A549 (cell line): Measurements from ENCODE around the gene TSPAN1.

ENCODE experiments used
- CHD2 ChIP-seq: fragments of 150-350 bp; IDR thresholded peaks from 2 replicates; pipeline ENCODE4 v1.6.1; 2014; ENCODE audit warnings: low read length; ENCODE audit not compliant: partially characterized antibody
- EP300 ChIP-seq, 2 experiments: fragments of >200 bp; sonication (Bioruptor Twin); formaldehyde crosslinking; IDR thresholded peaks; 2 replicates in 1 of 2; 3 replicates in 1 of 2; pipeline ENCODE4 v1.6.1; 2016 to 2017
- POLR2A ChIP-seq: IDR thresholded peaks from 2 replicates; pipeline ENCODE4 v1.6.1; 2012; ENCODE audit warnings: mild to moderate bottlenecking, low read length
- RNF2 ChIP-seq: fragments of 200-600 bp; sonication (generic); IDR thresholded peaks from 2 replicates; pipeline ENCODE4 v1.6.1; 2016; ENCODE audit warnings: low read depth, mild to moderate bottlenecking, antibody characterized with exemption, moderate library complexity, borderline replicate concordance
- SREBF2 ChIP-seq: fragments of 450-650 bp; IDR thresholded peaks from 2 replicates; pipeline ENCODE4 v1.6.1; 2014; ENCODE audit warnings: mild to moderate bottlenecking, moderate library complexity
- TP53 ChIP-seq: fragments of 250-450 bp; sonication (Bioruptor Pico); IDR thresholded peaks from 2 replicates; pipeline ENCODE4 v1.5.0; 2021; ENCODE audit warnings: mild to moderate bottlenecking, moderate library complexity
- TF ChIP-seq, protein P1 (sequence below): fragments of >200 bp; sonication (Bioruptor Twin); formaldehyde crosslinking; IDR thresholded peaks from 3 replicates; pipeline ENCODE4 v1.5.1; 2016

DNA sequence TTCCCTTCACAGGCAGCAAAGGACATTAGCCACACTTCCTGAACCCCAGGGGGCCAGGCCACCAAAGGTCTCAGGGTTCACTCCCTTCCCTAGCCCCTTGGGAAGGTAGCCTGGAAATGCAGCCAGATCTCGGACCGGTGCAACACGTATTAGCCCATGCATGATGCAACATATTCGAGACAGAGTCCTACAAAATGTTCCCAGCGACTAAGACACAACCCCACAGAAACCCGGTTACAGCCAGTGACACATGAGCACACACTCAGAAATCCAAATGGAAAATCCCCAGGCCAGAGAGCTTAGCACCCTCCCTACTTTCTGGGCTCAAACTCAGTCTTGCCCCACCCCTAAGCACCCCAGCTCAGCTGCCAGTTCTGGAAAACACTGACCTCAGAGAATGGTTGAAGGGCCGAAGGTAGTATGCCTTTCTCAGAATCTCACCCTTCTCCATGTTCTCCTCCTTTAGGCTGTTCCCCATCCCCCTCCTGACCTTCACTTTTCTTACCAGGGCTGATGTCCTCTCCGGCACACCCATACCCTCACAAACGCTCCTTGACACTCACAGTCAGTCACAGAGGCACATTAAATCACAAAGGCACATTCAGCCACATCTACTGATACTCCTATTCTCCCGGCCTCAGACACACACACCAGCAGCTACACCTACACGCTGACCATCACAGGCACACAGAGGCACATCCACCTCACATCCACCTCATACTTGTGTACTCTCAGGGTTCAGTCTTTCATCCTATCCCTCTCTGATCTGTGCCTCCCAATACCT, at the start of gene TSPAN1:
- TF ChIP-seq TP53 (CRISPR knock-in tag) = no peak
- TF ChIP-seq, protein P1, sequence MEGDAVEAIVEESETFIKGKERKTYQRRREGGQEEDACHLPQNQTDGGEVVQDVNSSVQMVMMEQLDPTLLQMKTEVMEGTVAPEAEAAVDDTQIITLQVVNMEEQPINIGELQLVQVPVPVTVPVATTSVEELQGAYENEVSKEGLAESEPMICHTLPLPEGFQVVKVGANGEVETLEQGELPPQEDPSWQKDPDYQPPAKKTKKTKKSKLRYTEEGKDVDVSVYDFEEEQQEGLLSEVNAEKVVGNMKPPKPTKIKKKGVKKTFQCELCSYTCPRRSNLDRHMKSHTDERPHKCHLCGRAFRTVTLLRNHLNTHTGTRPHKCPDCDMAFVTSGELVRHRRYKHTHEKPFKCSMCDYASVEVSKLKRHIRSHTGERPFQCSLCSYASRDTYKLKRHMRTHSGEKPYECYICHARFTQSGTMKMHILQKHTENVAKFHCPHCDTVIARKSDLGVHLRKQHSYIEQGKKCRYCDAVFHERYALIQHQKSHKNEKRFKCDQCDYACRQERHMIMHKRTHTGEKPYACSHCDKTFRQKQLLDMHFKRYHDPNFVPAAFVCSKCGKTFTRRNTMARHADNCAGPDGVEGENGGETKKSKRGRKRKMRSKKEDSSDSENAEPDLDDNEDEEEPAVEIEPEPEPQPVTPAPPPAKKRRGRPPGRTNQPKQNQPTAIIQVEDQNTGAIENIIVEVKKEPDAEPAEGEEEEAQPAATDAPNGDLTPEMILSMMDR = no peak
- TF ChIP-seq RNF2 = no peak
- no peak for TF ChIP-seq CHD2
- no peak for TF ChIP-seq EP300 (IDR thresholded peaks at IDR 0.05)
- TF ChIP-seq POLR2A = no peak
- no peak for TF ChIP-seq SREBF2
